HL-60 (cell line): Measurements from ENCODE around the gene HDAC1.

Experiments used
- DNase-seq, 2 experiments: peaks; one replicate each; pipeline ENCODE4 v3.0.0-alpha.2; 2010 to 2020; ENCODE audit warnings: low read depth in 1 of 2, low spot score in 1 of 2
- H3K27ac ChIP-seq: fragments of 250-450 bp; sonication (Bioruptor Pico); replicated peaks from 2 replicates; pipeline ENCODE4 v1.5.1; 2020; ENCODE audit warnings: mild to moderate bottlenecking, moderate library complexity
- H3K27me3 ChIP-seq: fragments of 250-450 bp; sonication (Bioruptor Pico); 2 replicates; pipeline ENCODE4 v1.5.1; 2021; ENCODE audit warnings: mild to moderate bottlenecking, moderate library complexity; ENCODE audit not compliant: insufficient read depth, poor library complexity, severe bottlenecking
- H3K4me3 ChIP-seq: replicated peaks from 2 replicates; pipeline ENCODE4 v1.5.1; 2011; ENCODE audit warnings: mild to moderate bottlenecking, control low read depth, low read length; ENCODE audit not compliant: insufficient read depth
- CTCF ChIP-seq: IDR thresholded peaks from one replicate; pipeline ENCODE4 v1.5.1; 2011; ENCODE audit warnings: low read length, control low read depth, inconsistent platforms; ENCODE audit not compliant: insufficient read depth
- GABPA ChIP-seq: IDR thresholded peaks from 2 replicates; pipeline ENCODE4 v1.6.1; 2012; ENCODE audit warnings: low read depth
- POLR2AphosphoS5 ChIP-seq: IDR thresholded peaks from 2 replicates; pipeline ENCODE4 v1.6.1; 2012; ENCODE audit warnings: low read depth
- REST ChIP-seq: IDR thresholded peaks from 2 replicates; pipeline ENCODE4 v1.6.1; 2012; ENCODE audit warnings: low read depth; ENCODE audit not compliant: insufficient replicate concordance
- SPI1 ChIP-seq: IDR thresholded peaks from 2 replicates; pipeline ENCODE4 v1.6.1; 2012; ENCODE audit warnings: low read depth, mild to moderate bottlenecking, borderline replicate concordance

The HDAC1 gene

GRCh38 chr1:32380057-32380456 is 88.2 kb downstream of the HDAC1 start:
- Histone ChIP-seq H3K27ac (no peak overlapping the region), H3K27me3 (no peaks in the 10 kb centered on the region), H3K4me3 (no peak overlapping the region)
- no peak for DNase-seq
- TF ChIP-seq SPI1 (no peak), REST (no peak), CTCF (no peak), GABPA (no peak), POLR2AphosphoS5 (no peak)
